ENCODE measurements around the gene COIL.

COIL gene

DNA sequence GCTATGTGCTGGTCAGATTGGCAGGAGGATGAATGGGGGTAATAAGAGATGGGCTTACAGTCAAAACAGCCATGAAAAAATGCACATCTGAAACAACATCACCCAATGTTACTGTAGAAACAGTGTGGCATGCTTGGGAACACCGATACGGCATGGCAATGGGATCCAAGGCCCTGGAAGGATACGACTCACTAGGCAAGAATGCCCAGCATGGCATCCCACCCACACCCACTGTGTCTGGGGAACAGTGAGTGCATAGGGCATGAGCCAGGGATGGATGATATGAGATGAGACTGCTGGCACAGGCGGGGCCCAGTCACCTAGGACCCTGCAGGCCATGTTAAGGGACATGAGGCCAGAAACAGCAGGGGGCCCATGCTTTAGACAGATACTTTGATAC is 58.5 kb downstream of the COIL start:
- 97% methylated on average over 4 of the region's 4 CpGs for WGBS
- Histone ChIP-seq H3K9me3 (ENCODE audit: insufficient read depth, low read depth, low read length) (no peaks in the 10 kb centered on the region), H3K4me1 (ENCODE audit: insufficient read depth, low read length) (no peaks in the 10 kb centered on the region), H3K9ac (ENCODE audit: low read depth, low read length) (no peak overlapping the region), H3K4me3 (ENCODE audit: low read length) (no peak overlapping the region), H3K27ac (ENCODE audit: low read depth, low read length) (no peak overlapping the region), H3K27me3 (ENCODE audit: insufficient read depth, low read length) (no peaks in the 10 kb centered on the region), H3K36me3 (ENCODE audit: insufficient read depth, low read length) (peaks cover 83% of the 10 kb centered on the region)

DNA sequence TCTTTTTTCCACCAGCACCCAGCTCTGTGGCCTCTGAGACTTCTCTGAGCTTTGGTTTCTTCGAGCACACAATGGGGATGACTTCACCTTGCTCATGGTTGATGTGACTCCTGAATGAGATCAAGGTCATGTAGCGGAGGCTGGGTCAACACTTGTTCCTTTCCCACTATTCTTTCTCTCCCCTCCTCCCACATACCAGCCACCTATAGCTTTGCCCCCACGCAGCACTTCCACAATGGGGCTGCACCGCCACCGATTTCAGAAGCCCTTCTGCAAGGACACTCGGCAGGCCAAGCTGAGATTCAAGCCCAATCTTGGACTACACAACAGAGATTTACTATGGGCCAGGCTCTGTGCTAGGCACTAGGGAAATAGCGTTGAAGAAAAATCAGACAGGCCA is 61.4 kb downstream of the COIL start:
- no peaks in the 10 kb centered on the region for H3K27me3 ChIP-seq (ENCODE audit: insufficient read depth, low read length)
- no peak overlapping the region for H3K9ac ChIP-seq (ENCODE audit: low read depth, low read length)
- H3K27ac ChIP-seq (ENCODE audit: low read depth, low read length): no peak overlapping the region
- H3K36me3 ChIP-seq (ENCODE audit: insufficient read depth, low read length): peaks cover 70% of the 10 kb centered on the region
- no peaks in the 10 kb centered on the region for H3K9me3 ChIP-seq (ENCODE audit: insufficient read depth, low read depth, low read length)
- WGBS: 95% methylated on average over 7 of the region's 7 CpGs
- 0 out of 2 replicates have a peak, but pooled peaks cover 4% of the 10 kb centered on the region for H3K4me1 ChIP-seq (ENCODE audit: insufficient read depth, low read length)
- H3K4me3 ChIP-seq (ENCODE audit: low read length): no peak overlapping the region

DNA sequence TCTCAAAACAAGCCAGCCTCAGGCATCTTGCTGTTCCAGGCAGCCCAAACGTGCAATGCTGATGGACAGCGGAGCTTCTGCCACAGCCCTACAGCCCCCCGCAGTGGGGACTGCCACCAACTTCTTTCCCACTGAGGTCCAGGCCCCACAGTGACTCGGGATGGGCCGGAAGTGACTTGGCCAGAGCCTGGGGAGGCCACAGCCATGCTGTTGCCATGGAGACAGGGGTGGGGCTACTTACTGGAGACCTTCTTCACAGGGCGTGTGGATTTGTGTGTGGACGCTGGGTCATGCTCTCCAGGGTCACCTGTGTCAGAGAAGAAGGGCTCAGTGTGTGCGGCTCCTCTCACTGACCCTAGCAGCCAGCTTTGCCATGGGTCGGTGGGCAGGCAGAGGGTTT is 62.0 kb downstream of the COIL start:
- peaks cover 65% of the 10 kb centered on the region for H3K36me3 ChIP-seq (ENCODE audit: insufficient read depth, low read length)
- H3K4me1 ChIP-seq (ENCODE audit: insufficient read depth, low read length): 0 out of 2 replicates have a peak, but pooled peaks cover 4% of the 10 kb centered on the region
- H3K9me3 ChIP-seq (ENCODE audit: insufficient read depth, low read depth, low read length): no peaks in the 10 kb centered on the region
- H3K27ac ChIP-seq (ENCODE audit: low read depth, low read length): no peak overlapping the region
- WGBS: 82% methylated on average over 9 of the region's 9 CpGs
- no peak overlapping the region for H3K4me3 ChIP-seq (ENCODE audit: low read length)
- H3K27me3 ChIP-seq (ENCODE audit: insufficient read depth, low read length): no peaks in the 10 kb centered on the region
- no peak overlapping the region for H3K9ac ChIP-seq (ENCODE audit: low read depth, low read length)

DNA sequence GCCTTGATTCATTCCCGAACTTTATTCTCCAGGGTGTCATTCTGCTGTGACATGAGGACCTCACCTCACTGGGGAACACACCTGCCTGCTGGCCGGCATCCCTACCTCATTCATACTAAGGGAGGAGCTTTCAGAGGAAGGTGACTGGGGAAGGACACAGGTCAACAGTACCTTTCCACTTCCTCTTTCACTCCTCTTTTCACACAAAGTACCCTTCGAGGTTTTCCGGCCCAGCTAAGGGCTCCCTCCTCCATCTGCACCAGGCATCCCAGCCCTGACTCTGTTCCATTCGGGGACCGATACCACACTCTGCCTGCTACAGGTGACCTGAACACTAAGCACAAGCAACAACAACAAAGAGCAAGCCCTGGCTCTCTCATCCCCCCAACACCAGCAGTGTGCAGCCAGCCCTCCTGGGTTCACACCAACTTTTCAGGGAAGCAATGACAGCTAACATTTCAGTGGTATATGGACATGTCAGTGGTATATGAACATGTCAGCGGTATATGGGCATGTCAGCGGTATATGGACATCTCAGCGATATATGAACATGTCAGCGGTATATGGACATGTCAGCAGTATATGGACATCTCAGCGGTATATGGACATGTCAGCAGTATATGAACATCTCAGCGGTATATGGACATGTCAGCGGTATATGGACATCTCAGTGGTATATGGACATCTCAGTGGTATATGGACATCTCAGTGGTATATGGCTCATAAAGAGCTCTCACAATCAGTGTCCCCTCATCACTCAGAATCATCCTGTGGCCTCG is 63.0 kb downstream of the COIL start:
- H3K27ac ChIP-seq (ENCODE audit: low read depth, low read length): no peak overlapping the region
- 94% methylated on average over 14 of the region's 14 CpGs for WGBS
- H3K4me1 ChIP-seq (ENCODE audit: insufficient read depth, low read length): 0 out of 2 replicates have a peak, but pooled peaks cover 4% of the 10 kb centered on the region
- H3K9ac ChIP-seq (ENCODE audit: low read depth, low read length): no peak overlapping the region
- H3K27me3 ChIP-seq (ENCODE audit: insufficient read depth, low read length): no peaks in the 10 kb centered on the region
- no peaks in the 10 kb centered on the region for H3K9me3 ChIP-seq (ENCODE audit: insufficient read depth, low read depth, low read length)
- H3K36me3 ChIP-seq (ENCODE audit: insufficient read depth, low read length): peaks cover 58% of the 10 kb centered on the region
- no peak overlapping the region for H3K4me3 ChIP-seq (ENCODE audit: low read length)

DNA sequence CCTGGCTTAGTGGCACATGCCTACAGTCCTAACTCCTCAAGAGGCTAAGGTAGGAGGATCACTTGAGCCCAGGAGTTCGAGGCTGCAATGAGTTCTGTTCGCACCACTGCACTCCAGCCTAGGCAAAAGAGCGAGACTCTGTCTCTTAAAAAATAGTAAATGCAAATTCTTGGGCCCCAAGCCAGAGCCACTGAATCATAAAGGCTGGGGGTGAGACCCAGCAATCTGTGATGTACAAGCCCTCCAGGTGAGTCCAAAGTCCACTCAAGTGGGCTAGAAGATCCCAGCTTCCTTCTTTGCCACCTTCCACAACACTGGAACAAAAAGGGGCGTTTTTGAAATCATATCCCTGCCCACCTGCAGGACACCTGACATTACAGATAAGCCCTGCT is 63.9 kb downstream of the COIL start:
- H3K4me3 ChIP-seq (ENCODE audit: low read length): no peak overlapping the region
- H3K27me3 ChIP-seq (ENCODE audit: insufficient read depth, low read length): no peaks in the 10 kb centered on the region
- H3K36me3 ChIP-seq (ENCODE audit: insufficient read depth, low read length): peaks cover 53% of the 10 kb centered on the region
- 0 out of 2 replicates have a peak, but pooled peaks cover 4% of the 10 kb centered on the region for H3K4me1 ChIP-seq (ENCODE audit: insufficient read depth, low read length)
- no peak overlapping the region for H3K9ac ChIP-seq (ENCODE audit: low read depth, low read length)
- no peak overlapping the region for H3K27ac ChIP-seq (ENCODE audit: low read depth, low read length)
- no peaks in the 10 kb centered on the region for H3K9me3 ChIP-seq (ENCODE audit: insufficient read depth, low read depth, low read length)
- 91% methylated on average over 4 of the region's 4 CpGs for WGBS

DNA sequence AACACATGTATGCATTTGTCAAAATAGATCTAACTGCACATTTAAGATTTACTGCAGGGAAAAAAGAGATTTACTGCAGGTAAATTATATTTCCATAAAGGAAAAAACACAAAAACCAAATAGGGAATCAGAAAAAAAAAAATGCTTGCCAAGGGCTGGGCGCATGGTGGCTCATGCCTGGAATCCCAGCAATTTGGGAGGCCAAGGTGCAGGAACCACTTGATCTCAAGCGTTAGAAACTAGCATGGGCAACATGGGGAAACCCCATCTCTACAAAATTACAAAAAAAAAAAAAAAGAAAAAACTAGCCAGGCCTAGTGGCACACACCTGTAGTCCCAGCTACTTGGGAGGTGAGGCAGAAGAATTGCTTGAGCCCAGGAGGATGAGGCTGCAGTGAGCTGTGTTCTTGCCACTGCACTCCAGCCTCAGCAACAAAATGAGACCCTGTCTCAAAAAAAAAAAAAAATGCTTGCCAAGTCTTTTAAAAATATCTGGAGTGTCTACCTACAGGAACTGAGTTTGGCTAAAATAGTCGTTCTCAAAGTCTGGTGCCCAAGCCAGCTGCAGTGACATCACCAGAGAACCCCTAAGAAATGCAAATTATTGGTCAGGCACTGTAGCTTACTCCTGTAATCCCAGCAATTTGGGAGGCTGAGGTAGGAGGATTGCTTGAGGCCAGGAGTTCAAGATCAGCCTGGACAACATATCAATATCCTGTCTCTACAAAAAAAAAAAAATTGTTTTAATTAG is 64.5 kb downstream of the COIL start:
- no peak overlapping the region for H3K4me3 ChIP-seq (ENCODE audit: low read length)
- peaks cover 51% of the 10 kb centered on the region for H3K36me3 ChIP-seq (ENCODE audit: insufficient read depth, low read length)
- WGBS: 76% methylated on average over 3 of the region's 3 CpGs
- H3K4me1 ChIP-seq (ENCODE audit: insufficient read depth, low read length): 0 out of 2 replicates have a peak, but pooled peaks cover 4% of the 10 kb centered on the region
- H3K27me3 ChIP-seq (ENCODE audit: insufficient read depth, low read length): no peaks in the 10 kb centered on the region
- H3K9ac ChIP-seq (ENCODE audit: low read depth, low read length): no peak overlapping the region
- no peak overlapping the region; the same call in 1 of the 2 replicates for H3K27ac ChIP-seq (ENCODE audit: low read depth, low read length)
- H3K9me3 ChIP-seq (ENCODE audit: insufficient read depth, low read depth, low read length): no peaks in the 10 kb centered on the region

DNA sequence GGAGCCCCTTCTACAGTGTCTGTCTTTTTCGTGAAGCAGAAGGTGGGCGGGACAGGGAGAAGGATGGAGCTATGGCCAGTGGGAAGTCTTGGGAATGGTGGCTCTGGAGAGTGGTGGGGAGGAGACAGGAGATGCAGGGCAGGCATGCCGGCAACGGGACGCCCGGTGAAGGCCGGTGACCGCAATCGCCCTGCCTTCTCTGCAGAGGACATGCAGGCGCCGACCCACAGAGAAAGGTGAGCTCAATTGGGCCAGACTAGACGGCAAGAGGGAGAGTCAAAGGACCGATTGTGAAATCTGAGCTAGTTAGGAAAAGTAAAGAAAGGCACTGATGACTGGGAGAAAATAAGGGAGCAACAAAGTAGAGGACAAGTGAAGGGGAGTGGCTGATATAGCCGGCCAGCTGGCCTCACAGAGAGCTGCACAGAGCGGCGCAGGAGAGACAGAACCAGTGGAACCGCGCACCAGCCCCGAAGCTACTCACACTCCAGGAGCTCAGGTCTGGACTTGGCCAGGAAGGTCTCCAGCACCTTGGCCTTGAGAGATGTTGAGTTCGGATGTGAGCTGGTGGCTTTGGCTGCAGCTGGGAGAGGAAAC is 65.9 kb downstream of the COIL start:
- Histone ChIP-seq H3K4me1 (ENCODE audit: insufficient read depth, low read length) (0 out of 2 replicates have a peak, but pooled peaks cover 4% of the 10 kb centered on the region), H3K27me3 (ENCODE audit: insufficient read depth, low read length) (no peaks in the 10 kb centered on the region), H3K9me3 (ENCODE audit: insufficient read depth, low read depth, low read length) (no peaks in the 10 kb centered on the region), H3K4me3 (ENCODE audit: low read length) (no peak overlapping the region), H3K27ac (ENCODE audit: low read depth, low read length) (no peak overlapping the region), H3K36me3 (ENCODE audit: insufficient read depth, low read length) (peaks cover 41% of the 10 kb centered on the region), H3K9ac (ENCODE audit: low read depth, low read length) (no peak overlapping the region)
- 93% methylated on average over 20 of the region's 20 CpGs for WGBS

DNA sequence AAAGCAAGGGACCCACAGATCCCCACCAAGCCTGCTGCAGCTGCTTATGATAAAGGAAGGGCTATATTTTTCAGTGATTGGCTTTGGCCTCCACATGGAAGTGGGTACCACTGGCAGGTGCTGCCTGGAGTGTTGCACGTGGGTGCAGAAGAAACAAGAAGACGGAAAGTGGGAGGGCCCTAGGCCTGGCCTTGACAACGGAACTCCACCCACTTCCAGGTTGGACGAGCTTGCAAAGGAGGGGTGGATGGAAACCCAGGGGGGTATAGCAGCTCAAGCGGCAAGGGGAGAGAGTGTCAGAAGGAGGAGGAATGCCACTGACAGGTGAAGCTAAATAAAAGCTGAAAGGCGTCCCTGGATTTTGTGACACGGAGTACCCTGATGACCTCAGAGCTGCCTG is 67.3 kb downstream of the COIL start:
- Histone ChIP-seq H3K27me3 (ENCODE audit: insufficient read depth, low read length) (no peaks in the 10 kb centered on the region), H3K27ac (ENCODE audit: low read depth, low read length) (no peak overlapping the region), H3K4me3 (ENCODE audit: low read length) (no peak overlapping the region), H3K36me3 (ENCODE audit: insufficient read depth, low read length) (peaks cover 31% of the 10 kb centered on the region), H3K9ac (ENCODE audit: low read depth, low read length) (no peak overlapping the region), H3K4me1 (ENCODE audit: insufficient read depth, low read length) (0 out of 2 replicates have a peak, but pooled peaks cover 4% of the 10 kb centered on the region), H3K9me3 (ENCODE audit: insufficient read depth, low read depth, low read length) (peaks cover 7% of the 10 kb centered on the region; the same call in 1 of the 2 replicates)
- 83% methylated on average over 7 of the region's 7 CpGs for WGBS

DNA sequence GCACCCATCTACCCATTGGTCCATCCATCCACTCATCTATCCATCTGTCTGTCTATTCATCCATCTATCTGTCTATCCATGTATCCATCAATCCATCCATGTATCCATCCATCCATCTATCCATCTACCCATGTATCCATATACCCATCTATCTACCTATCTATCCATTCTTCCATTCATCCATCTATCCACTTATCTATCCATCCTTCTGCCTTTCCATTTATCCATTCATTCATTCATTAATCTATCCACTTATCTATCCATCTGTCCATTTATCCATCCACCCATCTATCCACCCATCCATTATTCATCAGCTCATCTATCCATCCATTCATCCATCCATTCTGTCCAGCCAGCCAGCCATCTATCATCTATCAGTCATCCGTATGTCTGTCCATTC is 68.5 kb downstream of the COIL start:
- Histone ChIP-seq H3K9me3 (ENCODE audit: insufficient read depth, low read depth, low read length) (peaks cover 19% of the 10 kb centered on the region), H3K27ac (ENCODE audit: low read depth, low read length) (no peak overlapping the region), H3K4me3 (ENCODE audit: low read length) (no peak overlapping the region), H3K36me3 (ENCODE audit: insufficient read depth, low read length) (peaks cover 28% of the 10 kb centered on the region), H3K27me3 (ENCODE audit: insufficient read depth, low read length) (no peaks in the 10 kb centered on the region), H3K9ac (ENCODE audit: low read depth, low read length) (no peak overlapping the region), H3K4me1 (ENCODE audit: insufficient read depth, low read length) (0 out of 2 replicates have a peak, but pooled peaks cover 4% of the 10 kb centered on the region)
- WGBS: 94% methylated on average over 1 of the region's 1 CpG

DNA sequence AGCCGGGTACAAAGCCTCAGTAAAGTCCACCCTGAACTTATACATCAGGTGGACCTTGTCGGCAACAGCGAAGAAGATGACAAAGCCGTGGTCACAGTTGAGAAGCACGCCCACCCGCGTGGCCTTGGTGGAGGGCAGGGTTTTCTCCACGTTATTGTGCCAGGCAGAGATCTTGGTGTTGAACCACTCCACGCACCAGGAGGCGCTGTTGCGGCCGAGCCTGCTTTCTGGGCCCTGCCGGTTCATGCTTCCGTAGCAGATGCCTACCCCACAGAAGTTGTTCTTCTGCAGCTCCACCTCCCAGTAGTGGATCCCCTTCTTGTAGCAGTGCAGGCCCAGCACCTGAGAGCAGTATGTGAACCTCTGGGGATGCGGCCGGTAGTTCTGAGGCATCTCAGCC is 69.1 kb downstream of the COIL start:
- Histone ChIP-seq H3K4me3 (ENCODE audit: low read length) (no peak overlapping the region), H3K27me3 (ENCODE audit: insufficient read depth, low read length) (no peaks in the 10 kb centered on the region), H3K27ac (ENCODE audit: low read depth, low read length) (no peak overlapping the region), H3K9ac (ENCODE audit: low read depth, low read length) (no peak overlapping the region), H3K9me3 (ENCODE audit: insufficient read depth, low read depth, low read length) (peaks cover 21% of the 10 kb centered on the region), H3K4me1 (ENCODE audit: insufficient read depth, low read length) (0 out of 2 replicates have a peak, but pooled peaks cover 4% of the 10 kb centered on the region), H3K36me3 (ENCODE audit: insufficient read depth, low read length) (peaks cover 28% of the 10 kb centered on the region)
- WGBS: 86% methylated on average over 16 of the region's 16 CpGs

All from HUES64 (cell line).